Activated T-cell treated with anti-CD3 and anti-CD28 coated beads, Interleukin-2, amount 50 U/mL, for 4 hours (primary cell): ENCODE data around the gene PRCP. TPM values are rescaled to one million over a fixed set of nuclear protein-coding genes. Genes with fewer than 3 reads are reported as not detected.
"Not testable (repeated sequence)": the region's sequence is repeated elsewhere in the genome, so short reads cannot be mapped to it uniquely, and the experiment has no call there.

Experiments
- ATAC-seq, 2 donors: fragments of 200-7000 bp; cut with Tn5 transposase; one replicate each; pipeline ENCODE4 v1.10.0; 2021
- DNase-seq: peaks from one replicate; pipeline ENCODE4 v3.0.0-alpha.2; 2020
- H3K27me3 Mint-ChIP-seq: one replicate; pipeline ENCODE4 v1.8.0; 2021; ENCODE audit warnings: low read depth, mixed read lengths
- H3K36me3 Mint-ChIP-seq: one replicate; pipeline ENCODE4 v1.8.0; 2022; ENCODE audit warnings: mixed read lengths; ENCODE audit not compliant: insufficient read depth
- H3K4me1 Mint-ChIP-seq: one replicate; pipeline ENCODE4 v1.8.0; 2021; ENCODE audit warnings: low read depth, mixed read lengths
- H3K4me3 Mint-ChIP-seq: one replicate; pipeline ENCODE4 v1.8.0; 2021; ENCODE audit warnings: mild to moderate bottlenecking, moderate library complexity, mixed read lengths
- H3K9me3 Mint-ChIP-seq: one replicate; pipeline ENCODE4 v1.8.0; 2021; ENCODE audit warnings: mixed read lengths
- total RNA-seq, 3 donors: library from RNA; stranded (reverse); gene quantifications; one replicate each; pipeline ENCODE4 v1.2.1, GENCODE V29; 2021

Gene PRCP
- 10 to 100 TPM; 11.8 to 15.5 (median 13.8) TPM for total RNA-seq

GRCh38 chr11:82900277-82901164, at the start of gene PRCP:
Gene PRCP, minus strand, starts transcription at chr11:82900430. Its CDS starts 28 bp downstream, at chr11:82900402.
- peak within 1 kb of the TSS; percentile 98 for H3K4me3 Mint-ChIP-seq
- DNase-seq (peak; percentile 86), ATAC-seq (peak; percentile 87 to 88)
- H3K36me3 Mint-ChIP-seq = peaks cover 4% of the 10 kb centered on the region
- H3K9me3 Mint-ChIP-seq = no peaks in the 10 kb centered on the region
- no peaks in the 10 kb centered on the region for H3K27me3 Mint-ChIP-seq
- H3K4me1 Mint-ChIP-seq = peaks cover 42% of the 10 kb centered on the region

GRCh38 chr11:82949352-82949751, 49.1 kb upstream of the PRCP start:
- H3K36me3 Mint-ChIP-seq = peaks cover 13% of the 10 kb centered on the region
- no peak for ATAC-seq
- H3K27me3 Mint-ChIP-seq = no peaks in the 10 kb centered on the region
- peaks cover 6% of the 10 kb centered on the region for H3K4me1 Mint-ChIP-seq
- H3K9me3 Mint-ChIP-seq = peaks cover 29% of the 10 kb centered on the region
- no peak overlapping the region for H3K4me3 Mint-ChIP-seq
- DNase-seq = no peak

DNA sequence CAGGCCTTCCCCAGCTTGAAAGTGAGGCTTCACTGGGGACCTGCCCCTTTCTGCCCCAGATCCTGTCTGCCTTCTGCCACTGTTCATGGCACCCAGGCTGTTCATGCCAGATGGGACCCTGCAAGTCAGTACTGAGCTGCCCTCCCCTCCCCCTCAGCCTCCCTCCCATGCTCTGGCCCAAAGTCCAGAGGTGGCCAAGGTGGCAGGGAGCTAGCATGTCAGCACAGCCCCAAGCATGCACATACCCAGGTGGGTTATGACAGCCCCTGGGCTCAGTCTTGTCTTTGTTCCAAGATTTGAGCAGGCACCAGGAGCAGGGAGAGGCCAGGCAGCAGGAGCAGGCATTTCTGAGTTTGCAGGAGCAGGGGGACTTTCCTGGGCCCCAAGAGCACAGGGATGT, 45.5 kb upstream of the PRCP start:
- peaks cover 33% of the 10 kb centered on the region for H3K9me3 Mint-ChIP-seq
- no peaks in the 10 kb centered on the region for H3K36me3 Mint-ChIP-seq
- ATAC-seq = peak in 1 of 2 donors; percentile 23
- DNase-seq = no peak
- no peak overlapping the region for H3K4me3 Mint-ChIP-seq
- H3K27me3 Mint-ChIP-seq = no peaks in the 10 kb centered on the region
- H3K4me1 Mint-ChIP-seq = peaks cover 9% of the 10 kb centered on the region

GRCh38 chr11:82945041-82945440, 44.8 kb upstream of the PRCP start:
- not testable (repeated sequence) for H3K4me3 Mint-ChIP-seq, H3K4me1 Mint-ChIP-seq, H3K27me3 Mint-ChIP-seq, DNase-seq, H3K36me3 Mint-ChIP-seq
- peaks cover 34% of the 10 kb centered on the region for H3K9me3 Mint-ChIP-seq
- ATAC-seq = peak; percentile 25 to 62

- Mint-ChIP-seq H3K36me3 (no peaks in the 10 kb centered on the region), H3K4me1 (peaks cover 13% of the 10 kb centered on the region), H3K9me3 (peaks cover 29% of the 10 kb centered on the region), H3K4me3 (no peak overlapping the region), H3K27me3 (no peaks in the 10 kb centered on the region)
- no peak for DNase-seq
- ATAC-seq = no peak
Measured at GRCh38 chr11:82944198-82944597, 44.0 kb upstream of the PRCP start.

DNA sequence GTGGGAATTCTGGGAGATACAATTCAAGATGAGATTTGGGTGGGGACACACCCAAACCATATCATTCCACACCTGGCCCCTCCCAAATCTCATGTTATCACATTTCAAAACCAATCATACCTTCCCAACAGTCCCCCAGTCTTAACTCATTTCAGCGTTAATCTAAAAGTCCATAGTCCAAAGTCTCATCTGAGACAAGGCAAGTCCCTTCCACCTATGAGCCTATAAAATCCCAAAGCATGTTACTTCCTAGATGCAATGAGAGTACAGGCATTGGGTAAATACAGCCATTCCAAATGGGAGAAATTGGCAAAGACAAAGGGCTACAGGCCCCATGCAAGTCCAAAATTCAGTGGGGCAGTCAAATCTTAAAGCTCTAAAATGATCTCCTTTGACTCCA, 43.2 kb upstream of the PRCP start:
- H3K9me3 Mint-ChIP-seq = peaks cover 28% of the 10 kb centered on the region

DNA sequence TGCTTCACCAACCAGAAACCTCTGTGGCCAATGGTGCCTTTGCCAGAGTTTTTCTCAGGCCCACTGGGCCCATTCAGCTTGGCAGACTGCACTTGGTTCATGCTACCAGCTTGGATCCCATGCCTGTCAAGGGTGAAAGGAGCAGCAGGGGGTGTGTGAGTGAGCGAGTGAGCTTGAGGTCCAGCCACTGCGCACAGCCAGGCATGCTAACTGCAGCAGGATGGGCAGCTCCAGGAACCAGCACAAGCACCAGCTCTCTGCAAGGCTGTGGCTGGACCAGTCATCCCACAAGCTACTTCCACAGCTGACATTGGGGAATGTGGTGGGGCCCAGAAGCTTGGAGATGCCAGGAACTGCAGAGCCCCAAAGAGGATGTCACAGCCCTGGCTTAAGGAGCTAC, 42.1 kb upstream of the PRCP start:
- peaks cover 28% of the 10 kb centered on the region for H3K9me3 Mint-ChIP-seq
- no peak for DNase-seq
- ATAC-seq = no peak
- H3K36me3 Mint-ChIP-seq = no peaks in the 10 kb centered on the region
- H3K4me3 Mint-ChIP-seq = no peak overlapping the region
- no peaks in the 10 kb centered on the region for H3K27me3 Mint-ChIP-seq
- peaks cover 13% of the 10 kb centered on the region for H3K4me1 Mint-ChIP-seq

More for the DNA sequence above, 43.2 kb upstream of the PRCP start:
- H3K4me3 Mint-ChIP-seq, DNase-seq, H3K27me3 Mint-ChIP-seq, ATAC-seq, H3K36me3 Mint-ChIP-seq: not testable (repeated sequence)
- peaks cover 13% of the 10 kb centered on the region for H3K4me1 Mint-ChIP-seq

DNA sequence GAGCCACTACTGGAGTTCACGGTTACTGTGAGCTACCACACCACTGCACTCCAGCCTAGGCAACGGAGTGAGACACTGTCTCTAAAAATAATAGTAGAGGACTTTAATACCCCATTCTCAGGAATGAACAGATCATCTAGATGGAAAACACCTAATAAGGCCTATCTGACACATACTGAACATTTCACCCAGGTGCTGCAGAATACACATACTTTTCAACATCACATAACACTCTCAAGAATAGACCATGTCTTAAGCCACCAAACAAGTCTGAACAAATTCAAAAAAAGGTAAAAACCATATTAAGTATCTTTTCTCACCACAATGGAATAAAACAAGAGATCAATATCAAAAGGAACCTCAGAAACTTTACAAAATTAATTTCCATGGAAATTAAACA, 39.2 kb upstream of the PRCP start:
- ATAC-seq (no peak), DNase-seq (no peak)
- H3K36me3 Mint-ChIP-seq = no peaks in the 10 kb centered on the region
- H3K9me3 Mint-ChIP-seq = peaks cover 28% of the 10 kb centered on the region
- peaks cover 9% of the 10 kb centered on the region for H3K4me1 Mint-ChIP-seq
- H3K27me3 Mint-ChIP-seq = no peaks in the 10 kb centered on the region
- no peak overlapping the region for H3K4me3 Mint-ChIP-seq

DNA sequence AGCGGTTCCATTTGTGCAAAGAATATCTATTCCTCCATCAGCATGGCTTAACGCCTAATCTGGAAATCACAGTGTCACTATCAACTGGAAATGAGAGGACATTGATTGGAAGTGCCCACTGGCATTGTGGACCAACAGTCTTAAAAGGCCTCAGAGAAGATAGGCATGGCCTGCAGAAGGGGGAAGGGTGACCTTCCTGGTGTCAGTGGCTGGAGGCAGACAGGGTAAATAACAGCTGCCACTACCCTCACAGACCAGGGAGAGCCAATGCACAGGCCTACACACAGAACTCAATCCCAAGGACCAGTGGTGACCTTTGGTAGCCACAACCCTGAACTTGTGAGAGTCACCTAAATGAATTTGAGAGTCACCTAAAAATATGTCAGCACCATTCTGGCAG, 37.3 kb upstream of the PRCP start:
- Mint-ChIP-seq H3K4me1 (peaks cover 14% of the 10 kb centered on the region), H3K36me3 (peaks cover 4% of the 10 kb centered on the region), H3K9me3 (peaks cover 16% of the 10 kb centered on the region), H3K4me3 (no peak overlapping the region), H3K27me3 (no peaks in the 10 kb centered on the region)
- ATAC-seq = no peak
- no peak for DNase-seq

GRCh38 chr11:82936261-82936660, 36.0 kb upstream of the PRCP start:
- Mint-ChIP-seq H3K4me1 (peaks cover 21% of the 10 kb centered on the region), H3K9me3 (peaks cover 7% of the 10 kb centered on the region), H3K36me3 (peaks cover 6% of the 10 kb centered on the region), H3K4me3 (no peak overlapping the region), H3K27me3 (no peaks in the 10 kb centered on the region)
- DNase-seq (no peak), ATAC-seq (no peak)

GRCh38 chr11:82932564-82932963, 32.3 kb upstream of the PRCP start:
- DNase-seq (no peak), ATAC-seq (no peak)
- peaks cover 6% of the 10 kb centered on the region for H3K36me3 Mint-ChIP-seq
- no peak overlapping the region for H3K4me3 Mint-ChIP-seq
- H3K27me3 Mint-ChIP-seq = no peaks in the 10 kb centered on the region
- no peaks in the 10 kb centered on the region for H3K9me3 Mint-ChIP-seq
- peaks cover 20% of the 10 kb centered on the region for H3K4me1 Mint-ChIP-seq

DNA sequence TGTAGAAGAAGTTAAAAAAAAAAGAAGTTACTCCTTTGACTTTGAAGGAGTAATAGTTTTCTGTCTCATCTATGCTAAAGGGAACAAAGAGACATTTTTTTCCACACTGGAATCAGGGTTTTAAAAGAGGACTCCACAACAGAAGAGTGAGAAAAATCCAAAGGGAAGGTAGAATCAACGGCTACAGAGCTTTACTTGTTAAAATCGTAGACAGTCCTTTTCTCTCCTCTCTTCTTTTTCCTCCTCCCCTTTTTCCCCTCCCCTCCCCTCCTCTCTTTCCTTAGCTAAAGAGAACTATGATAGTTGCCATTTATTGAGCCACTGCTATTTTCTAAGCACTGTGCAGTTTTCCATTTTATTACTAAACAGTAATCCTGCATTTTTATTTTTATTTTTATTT, 30.5 kb upstream of the PRCP start:
- peaks cover 6% of the 10 kb centered on the region for H3K36me3 Mint-ChIP-seq
- ATAC-seq = no peak
- no peak for DNase-seq
- H3K4me1 Mint-ChIP-seq = peaks cover 25% of the 10 kb centered on the region
- no peak overlapping the region for H3K4me3 Mint-ChIP-seq
- H3K9me3 Mint-ChIP-seq = no peaks in the 10 kb centered on the region
- H3K27me3 Mint-ChIP-seq = no peaks in the 10 kb centered on the region

DNA sequence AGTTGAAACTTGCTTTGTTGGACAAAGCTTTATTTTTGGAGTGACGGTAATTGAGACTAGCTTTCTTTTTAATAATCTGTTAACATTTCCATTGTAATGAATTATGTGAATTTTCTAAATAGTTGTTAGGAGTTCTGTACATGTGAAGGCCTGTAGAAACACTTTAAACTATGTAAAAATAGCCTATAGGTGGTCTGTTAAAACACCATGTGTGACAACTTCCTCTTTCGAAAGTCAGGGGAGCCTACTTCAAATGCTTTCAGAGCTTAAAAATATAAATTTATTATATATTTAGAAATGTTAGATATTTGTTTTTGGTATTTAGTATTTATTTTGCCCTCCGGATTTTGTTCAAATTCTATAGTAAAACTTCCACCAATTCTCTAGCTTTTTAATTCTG, 30.0 kb upstream of the PRCP start:
- no peaks in the 10 kb centered on the region for H3K9me3 Mint-ChIP-seq
- peaks cover 25% of the 10 kb centered on the region for H3K4me1 Mint-ChIP-seq
- H3K36me3 Mint-ChIP-seq = peaks cover 6% of the 10 kb centered on the region
- H3K27me3 Mint-ChIP-seq = no peaks in the 10 kb centered on the region
- no peak overlapping the region for H3K4me3 Mint-ChIP-seq
- DNase-seq = no peak
- no peak for ATAC-seq

DNA sequence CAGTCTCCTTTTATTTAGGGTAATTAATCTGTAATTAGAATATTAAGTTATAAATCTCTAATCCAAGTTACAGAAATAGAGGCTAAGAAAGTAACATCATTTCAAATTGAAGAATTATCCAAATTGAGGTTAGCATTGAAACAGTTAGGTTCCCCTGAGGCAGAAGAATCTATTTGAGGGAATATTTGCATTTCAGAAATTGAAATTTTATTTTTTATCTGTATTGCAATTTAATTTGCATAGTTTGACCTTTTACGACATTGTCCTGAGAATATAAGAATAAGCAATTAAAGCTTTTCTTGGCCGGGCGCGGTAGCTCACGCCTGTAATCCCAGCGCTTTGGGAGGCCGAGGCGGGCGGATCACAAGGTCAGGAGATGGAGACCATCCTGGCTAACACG, 28.9 kb upstream of the PRCP start:
- H3K4me3 Mint-ChIP-seq = no peak overlapping the region
- H3K27me3 Mint-ChIP-seq = no peaks in the 10 kb centered on the region
- DNase-seq (no peak), ATAC-seq (no peak)
- no peaks in the 10 kb centered on the region for H3K9me3 Mint-ChIP-seq
- H3K36me3 Mint-ChIP-seq = peaks cover 8% of the 10 kb centered on the region
- peaks cover 26% of the 10 kb centered on the region for H3K4me1 Mint-ChIP-seq

DNA sequence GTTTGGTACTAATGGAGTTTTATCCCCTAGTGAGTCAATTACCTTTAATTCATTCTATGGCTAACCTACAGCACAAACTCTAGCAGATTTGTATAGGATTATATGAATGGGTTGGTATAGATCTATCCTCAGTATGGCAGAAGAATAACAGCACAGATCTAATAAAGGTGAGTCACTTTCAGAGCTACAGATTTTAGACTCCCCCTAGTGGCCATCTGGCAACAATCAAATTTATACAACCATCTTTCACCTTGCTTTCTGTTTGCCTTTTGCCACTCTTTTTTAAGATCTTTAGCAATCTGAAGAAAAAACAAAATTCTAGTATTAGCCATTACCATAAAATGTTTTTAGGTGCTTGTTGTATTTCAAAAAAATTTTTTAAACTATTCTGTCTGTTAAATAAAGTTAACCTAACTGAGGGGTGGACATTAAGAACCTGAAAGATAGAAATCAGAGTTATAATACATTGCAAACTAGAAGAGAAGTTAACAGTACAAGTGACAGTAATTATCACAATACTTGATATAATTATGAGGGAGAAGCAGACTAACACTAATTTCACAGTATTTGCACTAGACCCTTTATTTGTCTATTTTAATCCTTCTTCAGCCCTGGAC, 27.1 kb upstream of the PRCP start:
- Mint-ChIP-seq H3K9me3 (no peaks in the 10 kb centered on the region), H3K36me3 (peaks cover 7% of the 10 kb centered on the region), H3K4me1 (peaks cover 28% of the 10 kb centered on the region), H3K4me3 (no peak overlapping the region), H3K27me3 (no peaks in the 10 kb centered on the region)
- peak; percentile 82 to 83 for ATAC-seq
- peak; percentile 10 for DNase-seq
